Measurements from ENCODE around the gene SNX21.
"Not testable (repeated sequence)": the region's sequence is repeated elsewhere in the genome, so short reads cannot be mapped to it uniquely, and the experiment has no call there.

The SNX21 gene

GRCh38 chr20:45833030-45833882 lies at the start of gene SNX21:
Gene SNX21, plus strand, starts transcription at chr20:45833799. Its CDS starts 121 bp downstream, at chr20:45833920.
- DNase-seq (ENCODE audit: low read depth in 2 of 3, low spot score in 2 of 3): no peak

DNA sequence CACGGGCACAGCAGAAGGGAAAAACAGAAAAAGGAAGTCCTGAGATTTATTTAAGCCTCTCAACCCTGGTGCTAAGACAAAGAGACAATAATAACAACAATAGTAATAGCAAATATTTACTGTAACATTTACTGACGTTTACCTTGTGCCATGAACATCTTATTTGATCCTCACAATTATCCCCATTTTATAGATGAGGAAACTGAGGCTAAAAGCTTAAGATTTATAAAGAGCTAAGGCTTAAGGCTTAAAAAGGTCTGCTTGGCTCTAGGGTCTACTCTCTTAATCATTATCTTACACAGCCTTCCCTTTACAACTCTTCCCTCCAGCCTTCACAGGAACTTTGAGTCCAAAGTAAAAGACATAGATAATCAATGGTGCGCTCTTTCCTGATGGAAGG lies 45.2 kb upstream of the SNX21 start:
- DNase-seq (ENCODE audit: low read depth in 2 of 3, low spot score in 2 of 3): no peak

- DNase-seq (ENCODE audit: low read depth in 2 of 3, low spot score in 2 of 3): no peak
Observed at GRCh38 chr20:45792317-45793118, 41.1 kb upstream of the SNX21 start.

- DNase-seq (ENCODE audit: low read depth in 2 of 3, low spot score in 2 of 3): no peak
Observed at GRCh38 chr20:45796337-45797065, 37.1 kb upstream of the SNX21 start.

DNA sequence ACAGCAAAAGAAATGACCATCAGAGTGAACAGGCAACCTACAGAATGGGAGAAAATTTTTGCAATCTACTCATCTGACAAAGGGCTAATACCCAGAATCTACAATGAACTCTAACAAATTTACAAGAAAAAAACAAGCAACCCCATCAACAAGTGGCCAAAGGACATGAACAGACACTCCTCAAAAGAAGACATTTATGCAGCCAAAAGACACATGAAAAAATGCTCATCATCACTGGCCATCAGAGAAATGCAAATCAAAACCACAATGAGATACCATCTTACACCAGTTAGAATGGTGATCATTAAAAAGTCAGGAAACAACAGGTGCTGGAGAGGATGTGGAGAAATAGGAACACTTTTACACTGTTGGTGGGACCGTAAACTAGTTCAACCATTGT lies 36.1 kb upstream of the SNX21 start:
- DNase-seq (ENCODE audit: low read depth in 2 of 3, low spot score in 2 of 3): not testable (repeated sequence)

DNA sequence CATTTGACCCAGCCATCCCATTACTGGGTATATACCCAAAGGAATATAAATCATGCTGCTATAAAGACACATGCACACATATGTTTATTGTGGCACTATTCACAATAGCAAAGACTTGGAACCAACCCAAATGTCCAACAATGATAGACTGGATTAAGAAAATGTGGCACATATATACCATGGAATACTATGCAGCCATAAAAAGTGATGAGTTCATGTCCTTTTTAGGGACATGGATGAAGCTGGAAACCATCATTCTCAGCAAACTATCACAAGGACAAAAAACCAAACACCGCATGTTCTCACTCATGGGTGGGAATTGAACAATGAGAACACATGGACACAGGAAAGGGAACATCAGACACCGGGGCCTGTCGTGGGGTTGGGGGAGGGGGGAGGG lies 35.6 kb upstream of the SNX21 start:
- DNase-seq (ENCODE audit: low read depth in 2 of 3, low spot score in 2 of 3): not testable (repeated sequence)

GRCh38 chr20:45798935-45799642 lies 34.5 kb upstream of the SNX21 start:
- DNase-seq (ENCODE audit: low read depth in 2 of 3, low spot score in 2 of 3): no peak

GRCh38 chr20:45801851-45802250 lies 31.7 kb upstream of the SNX21 start:
- DNase-seq (ENCODE audit: low read depth in 2 of 3, low spot score in 2 of 3): no peak

DNA sequence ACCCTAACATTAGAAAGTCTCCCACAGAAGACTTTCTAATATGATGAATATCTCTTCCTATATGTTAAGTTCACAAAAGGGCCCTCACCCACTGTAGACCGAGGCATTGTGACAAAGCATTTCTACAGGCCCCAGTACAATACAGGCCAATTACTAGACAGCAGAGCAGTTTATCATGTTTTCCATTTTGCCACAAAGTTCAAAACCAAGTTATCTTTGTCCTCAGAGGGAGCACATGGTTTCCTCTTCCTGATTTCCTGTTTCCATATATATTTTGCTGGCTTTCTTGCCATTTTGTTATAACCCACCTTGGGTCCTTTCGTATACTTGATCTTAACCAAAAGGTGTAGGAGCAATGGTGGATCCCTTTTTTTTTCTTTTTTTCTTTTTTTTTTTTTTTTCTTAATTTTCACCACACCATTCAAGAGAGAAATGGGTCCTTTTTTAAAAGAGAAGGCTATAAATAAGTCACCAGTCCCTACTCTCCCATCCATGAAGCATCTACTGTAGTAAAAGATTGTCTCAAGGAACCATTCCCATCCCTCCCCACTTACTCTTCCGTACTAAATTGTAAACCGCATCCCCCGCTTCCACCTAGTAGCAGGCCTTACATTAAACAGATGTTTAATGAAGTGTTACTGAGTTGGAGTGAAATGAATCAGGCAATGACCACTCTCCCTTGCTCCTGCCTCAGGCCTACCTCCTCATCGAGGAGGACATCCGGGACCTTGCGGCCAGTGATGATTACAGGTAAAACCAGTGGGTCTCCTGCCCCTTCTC lies 23.2 kb upstream of the SNX21 start:
- DNase-seq (ENCODE audit: low read depth in 2 of 3, low spot score in 2 of 3): no peak

- DNase-seq (ENCODE audit: low read depth in 2 of 3, low spot score in 2 of 3): peak; percentile 81 to 89 (median 88)
Observed at GRCh38 chr20:45812157-45813005, 21.2 kb upstream of the SNX21 start, which contains the start of gene UBE2C. Gene UBE2C, plus strand, starts transcription at chr20:45812644. Its CDS starts 52 bp downstream, at chr20:45812696.

DNA sequence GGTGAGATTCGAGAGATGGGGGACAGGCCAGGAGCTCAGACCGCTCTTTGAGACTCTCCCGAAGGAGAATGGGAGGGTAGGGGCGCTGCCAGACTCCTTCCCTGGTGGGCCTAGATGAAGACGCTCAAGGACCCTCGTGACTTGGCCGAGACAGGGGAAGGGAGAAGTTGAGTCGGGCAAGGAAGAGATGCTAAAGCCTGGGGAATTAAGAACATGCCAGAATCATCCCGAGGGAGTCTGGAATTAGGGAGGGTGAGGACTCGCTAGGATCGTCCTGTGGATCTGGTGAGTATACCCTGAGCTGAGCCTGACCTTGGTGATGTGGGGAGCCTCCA lies 20.6 kb upstream of the SNX21 start:
- DNase-seq (ENCODE audit: low read depth in 2 of 3, low spot score in 2 of 3): no peak

- DNase-seq (ENCODE audit: low read depth in 2 of 3, low spot score in 2 of 3): no peak
Observed at GRCh38 chr20:45813489-45813888, 20.1 kb upstream of the SNX21 start.

DNA sequence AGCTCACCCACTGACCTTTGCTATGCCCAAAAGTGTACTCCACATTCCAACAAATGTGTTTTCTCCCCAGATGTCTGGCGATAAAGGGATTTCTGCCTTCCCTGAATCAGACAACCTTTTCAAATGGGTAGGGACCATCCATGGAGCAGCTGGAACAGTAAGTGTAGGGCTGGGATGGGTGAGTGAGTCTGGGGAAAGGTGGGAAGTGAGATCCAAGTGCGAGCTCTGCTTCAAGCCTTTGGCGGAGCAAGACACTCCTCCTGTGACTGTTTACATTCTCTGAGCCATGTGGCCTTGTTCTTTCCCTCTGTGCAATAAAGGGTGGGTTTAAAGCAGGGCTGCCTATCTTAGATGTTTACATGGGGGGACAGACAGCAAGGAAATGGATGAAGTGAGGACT lies 19.3 kb upstream of the SNX21 start:
- DNase-seq (ENCODE audit: low read depth in 2 of 3, low spot score in 2 of 3): no peak

- DNase-seq (ENCODE audit: low read depth in 2 of 3, low spot score in 2 of 3): no peak
Observed at GRCh38 chr20:45816951-45817350, 16.6 kb upstream of the SNX21 start.

DNA sequence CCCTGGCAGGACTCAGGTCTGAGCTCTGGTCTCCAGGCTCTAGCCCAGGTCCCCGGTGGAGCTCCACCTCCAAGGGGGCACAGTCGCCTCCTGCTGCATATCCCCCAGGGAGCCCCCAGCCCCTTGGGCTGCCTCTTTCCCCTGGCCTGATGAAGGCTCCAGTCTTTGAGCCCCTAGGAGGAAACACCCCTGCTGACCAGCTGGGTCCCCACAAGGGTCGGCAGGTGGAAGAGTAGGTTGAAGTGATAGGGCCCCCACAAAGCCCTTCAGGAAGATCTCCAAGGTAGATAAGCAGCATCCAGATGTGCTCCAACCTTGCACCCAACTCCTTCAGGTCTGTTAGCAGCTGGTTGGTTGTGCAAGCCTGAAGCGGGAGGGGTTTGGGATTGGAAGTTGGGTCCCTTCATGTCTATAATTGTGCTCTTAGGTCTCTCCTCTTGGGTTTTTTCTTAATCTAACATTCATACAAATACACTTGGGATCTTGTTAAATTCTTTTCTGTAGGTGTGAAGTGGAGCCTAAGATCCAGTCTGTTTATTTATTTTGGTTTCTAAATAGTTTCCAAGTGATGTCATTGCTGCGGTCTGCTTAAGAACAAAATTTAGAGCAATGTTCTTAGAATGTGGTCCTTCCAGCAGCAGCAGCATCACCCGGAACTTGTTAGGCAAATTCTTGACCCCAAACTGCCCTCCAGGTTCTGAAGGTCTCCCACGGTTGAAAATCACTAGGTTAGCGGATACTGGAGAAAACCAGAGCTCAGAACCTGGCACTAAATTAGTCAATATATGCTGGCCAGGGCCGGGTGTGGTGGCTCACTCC lies 16.0 kb upstream of the SNX21 start:
- no peak for DNase-seq (ENCODE audit: low read depth in 2 of 3, low spot score in 2 of 3)

DNA sequence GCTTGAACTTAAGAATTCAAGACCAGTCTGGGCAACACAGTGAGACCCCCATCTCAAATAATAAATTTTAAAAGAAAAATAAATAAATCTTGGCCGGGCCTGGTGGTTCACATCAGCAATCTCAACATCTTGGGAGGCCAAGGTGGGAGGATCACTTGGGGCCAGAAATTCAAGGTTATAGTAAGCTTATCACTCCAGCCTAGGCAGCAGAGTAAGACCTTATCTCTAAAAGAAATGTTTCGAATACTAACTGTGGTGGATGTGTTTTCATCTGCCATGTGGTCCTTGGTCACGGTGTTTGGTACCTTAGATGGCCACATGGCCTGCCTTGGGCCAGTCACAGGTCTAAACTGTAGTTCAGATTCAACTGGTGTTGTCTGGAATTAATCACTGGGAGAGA lies 15.4 kb upstream of the SNX21 start:
- DNase-seq (ENCODE audit: low read depth in 2 of 3, low spot score in 2 of 3): no peak

GRCh38 chr20:45819466-45819865 lies 14.1 kb upstream of the SNX21 start:
- no peak for DNase-seq (ENCODE audit: low read depth in 2 of 3, low spot score in 2 of 3)

GRCh38 chr20:45821947-45822346 lies 11.7 kb upstream of the SNX21 start:
- no peak for DNase-seq (ENCODE audit: low read depth in 2 of 3, low spot score in 2 of 3)
